SKM-1 treated with dmso at 0.1 percent for 144 hours (cell line): ENCODE results near the gene PSMB7.

ENCODE experiments used
- DNase-seq: peaks from one replicate; lab custom pipeline; 2025; ENCODE audit not compliant: unreplicated experiment; lab: John Stamatoyannopoulos, UW

Gene PSMB7

GRCh38 chr9:124411514-124412227 lies 3.6 kb downstream of the PSMB7 start:
- no peak for DNase-seq

- no peak for DNase-seq
Measured at GRCh38 chr9:124410321-124410913, 4.8 kb downstream of the PSMB7 start.

GRCh38 chr9:124409410-124409809 lies 5.8 kb downstream of the PSMB7 start:
- no peak for DNase-seq

GRCh38 chr9:124403246-124403645 lies 12.0 kb downstream of the PSMB7 start:
- DNase-seq = no peak

- no peak for DNase-seq
Measured at GRCh38 chr9:124399968-124400940, 15.0 kb downstream of the PSMB7 start.

GRCh38 chr9:124399323-124399967 lies 15.8 kb downstream of the PSMB7 start:
- no peak for DNase-seq

GRCh38 chr9:124398191-124398935 lies 16.9 kb downstream of the PSMB7 start:
- DNase-seq = no peak

- no peak for DNase-seq
Measured at GRCh38 chr9:124395826-124396225, 19.4 kb downstream of the PSMB7 start.

GRCh38 chr9:124394596-124394995 lies 20.6 kb downstream of the PSMB7 start:
- DNase-seq = no peak

- no peak for DNase-seq
Measured at GRCh38 chr9:124394167-124394566, 21.1 kb downstream of the PSMB7 start.

- DNase-seq = peak; percentile 22
Measured at GRCh38 chr9:124392871-124393460, 22.3 kb downstream of the PSMB7 start.

GRCh38 chr9:124392254-124392870 lies 22.9 kb downstream of the PSMB7 start:
- peak; percentile 93 for DNase-seq

- no peak for DNase-seq
Measured at GRCh38 chr9:124390794-124391658, 24.2 kb downstream of the PSMB7 start.

GRCh38 chr9:124389146-124389939 lies 25.9 kb downstream of the PSMB7 start:
- no peak for DNase-seq

- no peak for DNase-seq
Measured at GRCh38 chr9:124388275-124389048, 26.8 kb downstream of the PSMB7 start.

GRCh38 chr9:124386201-124386600 lies 29.0 kb downstream of the PSMB7 start:
- DNase-seq = no peak

GRCh38 chr9:124385623-124386022 lies 29.6 kb downstream of the PSMB7 start:
- DNase-seq = no peak
